HuH-7.5 (cell line): ENCODE results near the gene GPR161.
A peak's percentile ranks its signal among the peaks of the same experiment; 100 is the strongest.
"Not testable (repeated sequence)": the region's sequence is repeated elsewhere in the genome, so short reads cannot be mapped to it uniquely, and the experiment has no call there.

Source experiments
- DNase-seq: peaks from one replicate; pipeline ENCODE4 v3.0.0; 2011; ENCODE audit warnings: low spot score

GPR161 gene

DNA sequence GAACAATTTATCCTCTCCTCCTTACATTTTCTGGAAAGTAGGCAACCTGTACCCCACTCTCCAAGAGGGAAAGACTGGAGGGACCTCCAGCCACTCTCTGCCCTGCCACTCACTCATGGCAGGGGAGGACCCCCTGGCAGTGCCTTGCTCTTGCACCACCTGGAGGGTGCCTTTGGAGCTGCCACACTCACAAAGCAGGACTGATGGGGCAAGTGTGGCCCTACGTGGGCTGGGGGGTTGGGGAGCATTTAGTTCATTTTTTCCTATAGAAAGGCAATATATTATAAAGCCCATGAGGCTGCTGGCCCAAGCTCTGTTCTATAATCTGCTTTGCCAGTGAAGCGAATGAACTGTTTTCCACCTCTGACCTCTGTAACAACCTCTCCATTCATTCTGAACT is 50.3 kb downstream of the GPR161 start:
- no peak for DNase-seq

DNA sequence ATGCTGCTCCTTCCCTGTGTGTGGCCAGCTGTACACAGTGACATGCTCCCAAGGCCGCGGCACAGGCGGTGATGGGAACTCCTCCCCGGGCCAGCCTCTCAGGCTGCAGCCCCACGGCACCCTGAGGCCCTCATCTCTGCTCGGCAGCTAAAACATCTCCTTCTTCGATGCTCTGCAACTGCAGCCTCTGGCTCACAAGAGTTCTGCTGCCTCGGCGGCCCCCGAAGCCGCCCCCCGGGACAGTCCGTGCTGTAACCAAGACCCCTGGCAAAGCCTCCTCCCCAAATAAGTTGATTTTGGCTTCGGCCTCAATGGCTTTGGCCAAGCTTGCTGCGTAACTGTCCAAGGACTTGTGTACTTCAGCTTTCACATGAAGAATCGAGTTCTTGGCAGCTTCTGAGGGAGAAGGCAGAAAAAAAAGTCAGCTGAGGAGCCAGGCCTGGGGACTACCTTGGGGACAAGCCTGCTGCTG is 51.3 kb downstream of the GPR161 start:
- no peak for DNase-seq

DNA sequence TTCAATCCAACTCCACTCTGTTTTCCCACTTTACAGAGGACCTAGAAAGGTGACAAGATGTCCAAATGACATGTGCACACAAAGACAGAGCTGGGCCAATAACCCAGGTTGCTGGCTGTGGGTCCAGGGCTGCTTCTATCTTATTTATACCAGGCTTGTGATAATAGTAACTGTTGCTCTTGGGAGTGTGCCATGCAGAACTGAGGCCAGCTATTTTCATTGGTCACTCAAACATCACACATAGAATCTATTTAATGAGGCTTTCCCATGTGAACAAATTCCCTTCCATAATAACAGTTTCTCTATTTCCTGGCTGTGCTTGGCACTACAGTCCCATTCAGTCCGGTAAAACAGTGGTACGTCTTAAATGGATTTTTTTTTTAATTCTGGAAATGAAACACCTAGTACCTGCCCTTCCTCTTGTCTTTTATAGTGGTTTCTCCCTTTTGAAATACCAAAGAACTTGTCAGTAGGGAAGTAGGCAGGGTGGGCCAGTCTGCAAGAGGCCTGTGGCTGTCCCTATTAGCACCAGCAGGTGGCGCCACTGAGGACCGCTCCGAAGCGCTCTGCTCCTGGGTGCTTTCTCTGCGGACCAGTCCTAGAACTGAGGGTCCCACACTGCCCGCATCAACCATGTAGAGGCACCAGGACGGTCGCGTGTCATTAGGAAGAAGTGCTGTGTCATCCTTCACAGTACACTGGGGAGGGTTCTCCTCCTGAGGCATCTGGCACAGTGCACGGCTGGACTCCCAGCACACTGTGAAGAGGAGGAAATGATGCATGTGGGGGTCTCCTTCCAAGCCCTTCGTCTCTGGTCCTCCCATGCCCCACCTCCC is 52.1 kb downstream of the GPR161 start:
- DNase-seq: peak; percentile 58

DNA sequence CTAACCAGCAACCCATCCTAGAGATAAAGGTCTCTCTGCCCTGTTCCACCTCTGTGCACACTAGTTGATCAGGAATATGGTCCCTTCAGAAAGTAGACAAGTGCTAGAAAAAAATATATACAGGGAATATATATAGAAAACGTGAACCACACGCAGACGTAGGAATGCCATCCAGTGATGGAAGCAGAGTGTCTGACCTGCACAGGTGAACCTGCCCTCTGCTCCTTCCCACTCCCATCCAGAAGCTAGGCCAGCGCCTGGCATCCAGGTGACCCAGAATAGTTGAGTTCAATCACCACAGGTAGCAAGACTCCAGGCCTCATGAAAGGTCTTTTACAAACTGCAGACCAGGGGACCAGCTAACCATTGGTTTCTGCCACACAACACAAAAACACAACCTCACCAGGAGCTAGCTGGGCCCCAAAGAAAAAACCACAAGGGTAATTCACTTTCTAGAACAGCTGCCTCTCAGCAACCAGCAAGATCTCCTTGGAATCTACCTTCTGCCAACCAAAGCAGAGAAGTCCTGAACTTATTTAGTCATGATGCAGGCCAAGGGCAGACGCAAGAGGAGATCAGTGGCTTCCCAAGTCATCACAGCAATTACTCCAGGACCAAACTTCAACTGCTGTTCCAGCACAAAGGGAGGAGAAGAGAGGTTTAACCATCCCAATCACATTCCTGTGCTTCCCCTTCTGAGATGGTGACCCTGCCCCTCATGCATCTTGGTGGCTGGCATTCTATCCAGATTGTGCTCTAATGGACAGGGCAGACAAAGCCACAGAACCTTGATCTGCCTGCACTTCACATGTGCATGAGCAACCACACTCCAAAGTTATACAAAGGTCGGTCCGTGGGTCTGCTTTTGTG is 53.0 kb downstream of the GPR161 start:
- DNase-seq: no peak

DNA sequence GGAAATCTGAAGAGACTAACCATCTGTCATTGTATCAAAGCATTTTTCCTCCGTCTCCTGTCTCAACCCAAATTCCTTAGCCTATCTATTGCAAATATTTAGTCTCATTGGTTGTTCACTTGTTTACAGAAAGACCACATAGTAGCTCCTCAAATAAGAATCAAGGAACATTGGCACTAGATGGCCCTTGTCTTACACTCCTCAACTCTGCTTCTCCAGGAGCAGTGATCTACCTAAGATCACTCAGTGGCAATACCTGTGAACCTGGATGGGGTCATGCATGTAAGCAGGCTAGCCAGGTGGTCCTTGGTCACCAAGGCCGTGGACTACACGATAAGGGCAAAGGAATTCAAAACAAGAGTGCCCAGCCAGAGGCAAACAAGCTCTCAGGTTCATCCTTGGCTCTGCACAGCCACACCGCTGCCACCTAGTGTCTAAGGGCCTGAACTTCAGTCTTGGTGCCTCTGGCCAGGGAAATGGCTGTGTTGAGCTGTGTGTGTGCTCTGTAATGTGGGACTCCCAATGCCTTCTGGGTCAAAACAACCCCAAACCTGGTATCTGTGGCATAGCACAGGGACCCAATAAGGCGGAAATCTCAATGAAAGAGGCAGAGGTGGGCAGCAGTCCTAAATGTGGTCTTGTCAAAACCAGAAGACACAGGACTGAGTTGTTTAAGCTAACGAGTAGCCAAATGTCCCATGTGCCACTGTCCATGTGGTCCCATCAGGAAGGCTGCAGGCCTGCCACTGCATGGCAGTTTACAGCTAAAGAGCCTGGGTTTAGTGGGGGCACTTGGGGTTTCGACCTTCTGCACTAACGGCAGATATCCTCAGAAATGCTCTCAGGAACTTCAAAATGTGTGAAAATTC is 54.5 kb downstream of the GPR161 start:
- peak; percentile 70 for DNase-seq

DNA sequence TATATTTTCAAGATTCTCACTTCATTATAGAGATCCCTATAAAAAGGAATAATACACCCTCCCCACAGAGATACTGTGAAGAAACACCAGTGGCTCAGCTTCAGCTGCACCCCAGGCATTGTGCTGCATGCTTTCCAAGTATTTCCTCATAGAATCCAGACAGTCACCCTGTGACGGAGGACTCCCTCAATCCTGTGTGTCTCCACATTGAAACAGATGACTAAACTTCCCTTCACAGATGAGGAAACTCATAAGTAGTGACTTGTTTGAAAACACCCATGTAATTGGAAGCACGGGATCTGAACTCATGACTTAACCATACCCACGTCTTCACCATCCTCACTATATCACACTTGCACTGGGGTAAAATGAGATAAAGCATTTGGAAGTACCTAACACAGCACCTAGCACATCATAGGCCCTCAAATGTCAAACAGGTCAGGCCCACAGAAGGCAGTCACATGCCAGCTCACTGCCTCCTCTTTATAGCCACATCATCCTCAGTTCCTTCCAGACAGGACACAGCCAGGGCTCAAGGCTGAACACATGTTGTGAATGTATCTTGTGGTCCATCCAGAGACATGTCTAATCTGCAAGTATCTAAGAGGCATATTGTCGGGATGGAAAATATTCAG is 55.2 kb downstream of the GPR161 start:
- no peak for DNase-seq

DNA sequence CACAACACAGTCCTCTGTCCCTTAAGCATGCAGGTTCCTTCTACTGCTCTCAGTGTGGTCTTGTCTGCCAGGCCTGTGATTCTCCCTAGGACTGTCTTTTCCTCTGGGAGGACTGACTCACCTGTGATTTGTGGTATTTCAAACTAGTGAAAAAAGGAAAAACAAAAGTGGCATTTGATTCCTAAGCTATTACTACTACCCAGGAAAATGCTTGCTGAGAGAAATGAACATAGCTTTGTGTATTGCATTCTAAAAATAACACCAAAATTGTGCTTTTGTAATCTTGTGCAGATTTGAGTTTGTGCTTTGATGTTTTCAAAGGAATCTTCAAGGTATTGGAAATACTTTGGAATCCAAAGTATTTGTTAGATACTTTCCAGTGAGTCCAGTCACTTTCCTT is 57.0 kb downstream of the GPR161 start:
- no peak for DNase-seq

DNA sequence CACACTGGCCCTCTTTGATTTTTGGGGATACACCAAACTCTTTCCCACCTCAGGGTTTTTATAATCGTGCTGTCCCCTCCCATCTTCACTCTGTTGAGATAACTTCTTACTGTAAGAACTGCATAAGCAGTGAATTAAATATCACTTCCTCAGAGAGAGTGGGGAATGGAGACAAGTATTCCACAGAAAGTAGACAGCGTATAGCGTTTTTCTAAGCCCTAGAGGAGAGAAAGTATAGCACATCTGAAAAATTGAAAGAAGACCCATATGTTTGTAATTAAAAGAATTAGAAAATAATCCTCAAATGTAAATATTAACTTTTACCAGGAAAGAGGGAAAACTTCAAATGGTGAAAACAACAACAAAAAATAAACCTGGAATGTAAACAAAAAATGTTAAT is 67.3 kb downstream of the GPR161 start:
- no peak for DNase-seq

DNA sequence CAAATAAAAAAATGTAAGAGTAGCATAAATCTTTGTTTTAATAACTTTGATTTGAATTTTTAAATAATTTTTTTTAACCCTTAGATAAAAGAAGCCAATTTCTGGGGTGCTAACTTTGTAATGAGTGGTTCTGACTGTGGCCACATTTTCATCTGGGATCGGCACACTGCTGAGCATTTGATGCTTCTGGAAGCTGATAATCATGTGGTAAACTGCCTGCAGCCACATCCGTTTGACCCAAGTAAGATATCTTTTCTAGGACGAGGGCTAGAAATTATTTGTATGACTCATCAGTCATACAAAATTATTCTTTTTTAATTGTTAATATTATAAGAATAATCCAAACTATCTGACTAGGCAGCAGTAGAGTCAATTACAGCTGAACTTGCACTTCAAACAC is 71.2 kb downstream of the GPR161 start:
- no peak for DNase-seq

DNA sequence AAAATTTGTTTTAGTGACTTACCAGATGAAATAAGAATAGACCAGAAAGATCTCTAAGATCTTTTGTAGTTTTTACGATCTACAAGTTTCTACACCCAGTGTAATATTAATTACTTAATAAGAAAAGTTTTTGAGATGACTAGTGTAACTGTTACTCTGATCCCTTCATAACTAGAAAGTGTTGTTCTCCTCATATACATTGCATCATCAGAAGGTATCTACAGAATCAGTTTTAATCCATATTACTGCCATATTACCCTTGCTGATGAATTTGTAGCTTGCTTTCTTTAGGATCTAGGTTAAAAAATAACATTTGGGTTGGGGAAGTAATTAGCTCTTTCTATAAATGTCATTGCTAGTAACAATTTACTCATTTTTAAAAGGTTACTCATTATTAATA is 72.5 kb downstream of the GPR161 start:
- no peak for DNase-seq

DNA sequence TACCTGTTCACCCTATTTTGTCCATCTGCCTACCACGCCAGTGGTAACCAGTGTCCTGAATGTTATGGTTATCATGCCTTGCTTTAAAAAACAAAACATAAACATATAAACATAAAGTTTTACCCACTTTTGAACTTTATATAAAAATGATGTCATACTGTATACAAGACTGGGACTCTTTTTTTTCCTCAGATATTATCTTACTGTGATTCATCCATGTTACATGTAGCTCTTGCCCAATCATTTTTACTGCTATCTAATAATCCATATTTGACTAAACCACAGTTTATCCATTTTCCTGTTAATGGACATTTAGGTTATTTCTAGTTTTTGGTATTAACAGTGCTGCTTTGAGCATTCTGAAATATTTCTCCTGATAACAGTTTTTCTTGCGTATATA is 78.8 kb downstream of the GPR161 start:
- DNase-seq: no peak

DNA sequence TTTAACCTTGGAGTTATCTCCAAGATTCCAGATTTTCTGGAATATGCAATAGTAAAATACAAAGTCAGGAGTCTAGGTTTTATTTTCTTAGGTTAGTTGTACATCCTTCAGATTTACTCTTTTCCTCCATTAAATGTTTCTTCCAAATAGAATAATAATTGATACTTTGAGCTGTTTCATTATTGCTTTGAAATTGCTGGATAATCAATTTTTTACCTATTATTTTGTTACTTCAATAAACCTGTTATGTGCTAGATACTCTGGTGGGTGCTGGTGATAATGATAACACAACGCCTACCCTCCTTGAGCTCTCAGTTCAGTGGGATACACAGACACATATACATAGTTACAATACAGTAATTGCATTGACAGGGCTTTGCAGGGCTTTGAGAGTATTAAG is 79.4 kb downstream of the GPR161 start:
- DNase-seq: no peak

DNA sequence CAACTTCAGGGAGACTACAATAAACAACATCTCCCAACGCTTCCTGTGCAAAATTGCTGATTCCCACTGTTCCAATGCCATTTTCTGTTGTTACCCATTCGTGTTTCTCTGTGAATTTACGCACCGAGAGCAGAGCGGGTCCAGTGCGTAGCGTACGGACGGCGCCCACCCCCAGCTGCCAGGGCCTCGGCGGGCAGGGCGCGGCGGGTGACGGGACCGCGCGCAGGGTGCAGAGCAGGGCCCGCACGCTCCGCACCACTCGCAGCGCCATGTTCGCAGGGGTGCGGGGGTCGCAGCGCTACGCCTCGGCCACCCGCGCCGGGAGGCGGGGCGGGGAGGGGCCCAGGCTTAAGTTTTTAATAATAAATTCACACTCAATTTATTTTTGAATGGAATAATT is 80.6 kb downstream of the GPR161 start:
- not testable (repeated sequence) for DNase-seq

DNA sequence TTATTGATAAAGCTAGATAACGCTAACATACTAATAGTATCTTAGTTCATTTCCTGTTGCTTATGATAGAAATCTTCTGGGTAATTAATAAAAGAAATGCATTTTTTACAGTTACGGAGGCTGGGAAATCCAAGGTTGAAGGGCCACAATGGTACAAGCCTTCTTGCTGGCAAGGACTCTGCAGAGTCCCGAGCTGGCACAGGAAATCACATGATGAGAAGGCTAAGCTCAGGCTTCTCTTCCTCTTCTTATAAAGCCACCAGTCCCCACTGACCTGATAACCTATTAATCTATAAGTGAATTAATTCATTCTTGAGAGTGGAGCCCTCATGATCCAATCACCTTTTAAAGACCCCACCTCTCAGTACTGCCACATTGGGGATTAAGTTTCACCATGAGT is 82.6 kb downstream of the GPR161 start:
- no peak for DNase-seq

DNA sequence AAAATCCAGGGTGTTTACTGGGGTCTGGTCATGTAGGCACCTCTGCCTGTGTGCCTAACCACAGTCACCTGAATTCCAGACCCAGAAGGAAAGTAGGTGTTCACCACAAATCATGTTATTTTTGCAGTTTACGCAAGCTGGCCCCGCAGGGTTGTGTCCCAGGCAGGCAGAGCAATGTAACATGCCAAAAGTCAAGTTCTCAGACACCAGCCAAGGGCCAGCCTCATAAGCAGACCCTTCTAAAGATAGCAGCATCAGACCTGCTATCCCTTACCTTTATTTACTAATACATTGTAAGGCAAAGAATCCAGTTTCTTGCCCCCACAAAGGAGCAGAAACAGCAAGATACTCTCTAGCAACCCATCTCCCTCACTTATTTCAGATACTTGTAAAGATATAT is 83.0 kb downstream of the GPR161 start:
- no peak for DNase-seq

DNA sequence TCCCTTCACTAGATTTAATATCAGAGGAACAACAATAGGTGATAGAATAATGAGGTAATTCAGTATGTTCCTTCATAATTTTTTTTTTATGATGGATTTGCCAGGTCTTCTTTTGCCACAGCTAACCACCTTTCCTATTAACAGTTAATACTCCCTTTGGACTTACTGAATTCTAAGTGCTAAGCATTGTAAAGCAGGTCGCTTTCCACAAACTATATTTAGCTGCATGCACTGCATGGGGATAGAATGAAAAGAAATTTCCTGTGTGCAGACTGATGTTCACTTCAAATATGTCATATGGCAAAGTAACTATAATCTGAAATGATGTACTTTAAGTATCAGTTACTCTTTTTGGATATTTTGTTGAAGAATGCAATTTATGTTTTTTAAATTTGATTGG is 85.8 kb downstream of the GPR161 start:
- DNase-seq: no peak

DNA sequence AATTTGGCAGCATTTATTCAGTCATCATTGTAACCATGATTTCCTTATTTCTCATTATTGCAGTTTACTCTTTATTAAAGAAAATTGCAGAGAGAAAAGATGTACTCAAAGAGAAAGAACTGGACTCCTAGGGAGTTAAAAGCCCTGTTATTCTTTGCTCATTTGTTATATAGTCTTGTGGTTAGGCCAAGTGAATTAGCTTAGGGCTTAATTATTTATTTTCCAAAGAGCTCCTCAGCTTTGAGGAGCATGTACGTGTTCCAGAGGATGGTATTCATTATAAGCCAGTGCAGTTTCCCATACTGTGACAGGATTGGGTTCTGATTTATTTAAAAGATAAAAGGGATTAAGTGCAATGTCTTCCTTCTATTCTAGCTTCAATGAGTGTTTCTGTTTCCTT is 86.4 kb downstream of the GPR161 start:
- DNase-seq: no peak

DNA sequence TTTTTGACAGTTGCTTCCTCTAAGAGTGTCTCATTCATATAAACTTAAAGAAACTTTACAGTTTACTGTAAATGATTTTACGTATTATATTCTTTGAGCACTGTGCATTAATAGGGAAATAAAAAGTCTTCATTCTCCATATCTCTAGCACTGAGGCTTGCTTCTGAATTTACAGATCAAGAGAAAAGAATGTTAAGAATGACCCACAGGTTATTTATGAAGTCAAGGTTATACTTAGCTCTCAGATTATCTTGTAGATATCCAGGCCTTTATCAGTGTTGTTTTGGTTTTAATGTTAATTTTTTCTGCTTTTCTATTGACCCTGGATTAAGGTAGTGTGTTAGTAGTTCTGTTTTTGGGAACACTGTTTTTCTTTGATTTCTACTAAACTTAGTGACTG is 91.4 kb downstream of the GPR161 start:
- no peak for DNase-seq

DNA sequence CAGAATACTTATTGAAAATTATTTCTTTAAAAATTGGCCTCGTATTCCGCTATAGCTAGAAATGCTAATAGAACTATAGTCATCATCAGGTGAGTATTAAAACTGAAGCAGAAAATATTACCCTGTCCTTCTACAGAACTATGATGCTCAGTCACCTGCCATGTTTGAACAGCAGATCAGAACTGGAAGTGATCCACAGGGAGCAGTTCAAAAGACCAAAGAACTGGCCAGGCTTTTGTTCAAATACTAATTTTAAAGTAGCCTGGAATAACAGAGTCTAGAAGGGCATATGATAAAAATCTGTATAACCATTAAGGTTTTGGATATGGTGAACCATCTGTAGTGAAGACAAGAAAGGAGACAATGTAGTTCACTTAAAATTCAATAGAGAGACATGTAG is 94.4 kb downstream of the GPR161 start:
- DNase-seq: no peak

DNA sequence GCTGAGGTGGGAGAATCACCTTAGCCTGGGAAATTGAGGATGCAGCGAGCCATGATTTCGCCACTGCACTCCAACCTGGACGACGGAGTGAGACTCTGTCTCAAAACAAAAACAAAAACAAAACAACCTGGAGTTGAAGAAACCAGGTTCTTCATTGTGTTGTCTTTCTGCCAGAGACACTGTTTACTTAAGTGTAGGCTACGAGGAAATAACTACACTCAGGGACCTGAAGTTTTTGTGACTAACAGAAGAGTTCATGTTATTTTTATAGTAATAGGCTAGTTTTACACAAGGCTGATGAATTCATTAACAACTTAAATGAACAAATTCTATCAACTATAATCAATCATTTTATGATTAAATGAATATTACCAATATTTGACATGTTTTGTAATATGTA is 101.4 kb downstream of the GPR161 start:
- no peak for DNase-seq

DNA sequence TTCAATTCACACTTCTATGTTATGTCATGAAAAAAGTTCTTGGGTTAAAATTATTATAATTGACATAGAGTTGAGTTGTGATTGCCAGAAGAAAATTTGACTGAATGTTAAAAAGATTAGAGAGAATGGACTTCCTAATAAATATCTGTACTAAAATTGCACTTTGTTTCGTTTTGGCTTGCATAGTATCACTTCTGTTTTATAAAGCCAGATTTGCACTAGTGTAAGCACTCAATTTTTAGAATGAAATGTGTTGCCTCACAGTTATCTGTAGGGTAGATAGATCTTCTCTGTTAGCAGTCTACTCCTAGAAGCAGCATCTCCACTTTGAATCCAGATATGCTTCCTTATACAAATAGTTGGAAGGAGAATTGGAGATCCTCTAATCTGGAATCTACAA is 104.7 kb downstream of the GPR161 start:
- no peak for DNase-seq

DNA sequence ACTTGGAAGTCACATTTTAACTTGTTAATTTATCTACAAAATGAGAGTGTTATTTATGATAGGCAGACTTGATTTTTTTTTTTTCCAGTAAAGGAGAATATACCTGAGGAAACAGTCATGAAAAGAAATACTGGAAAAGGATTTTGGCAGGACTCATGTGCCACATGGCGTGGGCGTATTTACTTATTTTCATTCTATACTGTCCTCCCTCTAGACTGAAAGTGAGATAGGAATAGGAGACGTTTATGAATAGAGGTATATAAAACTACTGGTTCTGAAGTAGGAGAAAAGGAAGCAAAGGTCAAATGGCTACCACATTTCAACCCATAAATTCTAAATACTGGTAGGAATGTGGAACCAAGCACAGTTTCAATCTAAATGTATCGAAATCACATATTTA is 105.1 kb downstream of the GPR161 start:
- no peak for DNase-seq
